Sciatic nerve (tissue), 2 donors: ENCODE measurements around the gene NENF. TPM values are rescaled to one million over a fixed set of nuclear protein-coding genes. Genes with fewer than 3 reads are reported as not detected.

Experiments
- ATAC-seq: fragments of 200-7000 bp; cut with Tn5 transposase; one replicate; pipeline ENCODE4 v1.9.1; 2020; ENCODE audit warnings: mild to moderate bottlenecking, moderate library complexity
- DNase-seq: peaks from one replicate; pipeline ENCODE4 v3.0.0-alpha.2; 2020; ENCODE audit warnings: low spot score
- intact Hi-C: fragments of 100-400 bp; cut with DNase I; formaldehyde crosslinking; loops from one replicate; pipeline ENCODE4 v1.14.2; 2022
- total RNA-seq: library from RNA; stranded (reverse); fragmentation: NEBNext Ultra II Directional; extraction: Animal tissue kit (Norgen Biotek cat#: 25700); gene quantifications from one replicate; pipeline ENCODE4 v1.2.1, GENCODE V29; 2021
- donor health status: DM: no; HTN: no; CAD: no.
- donor health status: DM: no; HTN: no; CAD: no.

Gene NENF
- total RNA-seq, 1 donor from 2014 or later, result 65.8 TPM

- intact Hi-C loops, result no loop called here
- ATAC-seq (no peak), DNase-seq (no peak)
Observed at GRCh38 chr1:212428496-212428895, 4.2 kb upstream of the NENF start.

- DNase-seq, result no peak
- no peak for ATAC-seq
- intact Hi-C loops, result no loop called here
Observed at GRCh38 chr1:212430416-212430815, 2.3 kb upstream of the NENF start.

GRCh38 chr1:212430955-212431394, 1.7 kb upstream of the NENF start:
- DNase-seq (no peak), ATAC-seq (no peak)
- intact Hi-C loops, result no loop called here

GRCh38 chr1:212431644-212432043, 1.1 kb upstream of the NENF start:
- intact Hi-C loops, result no loop called here
- no peak for DNase-seq
- ATAC-seq, result no peak

- ATAC-seq (no peak), DNase-seq (no peak)
- intact Hi-C loops, result no loop called here
Observed at GRCh38 chr1:212432272-212432660, 454 bp upstream of the NENF start.

- DNase-seq, result no peak
- peak; percentile 2 for ATAC-seq
- intact Hi-C loops, result no loop called here
Observed at GRCh38 chr1:212433577-212434462, 1.1 kb downstream of the NENF start.

- ATAC-seq (no peak), DNase-seq (no peak)
- intact Hi-C loops, result no loop called here
Observed at GRCh38 chr1:212434992-212435391, 2.3 kb downstream of the NENF start.

GRCh38 chr1:212437179-212437798, 4.6 kb downstream of the NENF start:
- ATAC-seq, result no peak
- intact Hi-C loops, result no loop called here
- DNase-seq, result no peak

GRCh38 chr1:212438831-212439237, 6.1 kb downstream of the NENF start:
- DNase-seq (no peak), ATAC-seq (no peak)
- intact Hi-C loops, result no loop called here

GRCh38 chr1:212440419-212440818, 7.7 kb downstream of the NENF start:
- DNase-seq (no peak), ATAC-seq (no peak)
- intact Hi-C loops, result no loop called here

GRCh38 chr1:212442408-212442807, 9.7 kb downstream of the NENF start:
- intact Hi-C loops, result no loop called here
- no peak for DNase-seq
- ATAC-seq, result no peak

- DNase-seq (no peak), ATAC-seq (no peak)
- intact Hi-C loops, result no loop called here
Observed at GRCh38 chr1:212446333-212446732, 13.6 kb downstream of the NENF start.

- no peak for DNase-seq
- ATAC-seq, result no peak
- intact Hi-C loops, result no loop called here
Observed at GRCh38 chr1:212447478-212447877, 14.8 kb downstream of the NENF start.

GRCh38 chr1:212450331-212450881, 17.7 kb downstream of the NENF start:
- intact Hi-C loops, result loop anchor here (10.0 kb wide), 1 partner anchor 376 kb away; no protein-coding TSS in a partner anchor
- no peak for ATAC-seq
- no peak for DNase-seq

GRCh38 chr1:212451416-212452322, 18.9 kb downstream of the NENF start:
- intact Hi-C loops, result loop anchor here (10.0 kb wide), 1 partner anchor 377 kb away; no protein-coding TSS in a partner anchor
- DNase-seq (no peak), ATAC-seq (no peak)

- no peak for DNase-seq
Observed at GRCh38 chr1:212452323-212453155, 19.8 kb downstream of the NENF start.

GRCh38 chr1:212453156-212453857, 20.6 kb downstream of the NENF start:
- peak; percentile 3 for ATAC-seq
- DNase-seq, result no peak
- intact Hi-C loops, result loop anchor here (10.0 kb wide), 1 partner anchor 379 kb away; no protein-coding TSS in a partner anchor

More at GRCh38 chr1:212452323-212453155, 19.8 kb downstream of the NENF start:
- intact Hi-C loops, result loop anchor here (10.0 kb wide), 1 partner anchor 378 kb away; no protein-coding TSS in a partner anchor
- peak; percentile 76 for ATAC-seq
